GM21515 (cell line): ENCODE measurements around the gene ATG101.

Source experiments
- ATAC-seq: cut with Tn5 transposase; IDR thresholded peaks from one replicate; pipeline ENCODE4 v1.9.1; 2021; ENCODE audit not compliant: unreplicated experiment

Gene ATG101

GRCh38 chr12:52041695-52042123 is 28.1 kb upstream of the ATG101 start:
- ATAC-seq: no peak

DNA sequence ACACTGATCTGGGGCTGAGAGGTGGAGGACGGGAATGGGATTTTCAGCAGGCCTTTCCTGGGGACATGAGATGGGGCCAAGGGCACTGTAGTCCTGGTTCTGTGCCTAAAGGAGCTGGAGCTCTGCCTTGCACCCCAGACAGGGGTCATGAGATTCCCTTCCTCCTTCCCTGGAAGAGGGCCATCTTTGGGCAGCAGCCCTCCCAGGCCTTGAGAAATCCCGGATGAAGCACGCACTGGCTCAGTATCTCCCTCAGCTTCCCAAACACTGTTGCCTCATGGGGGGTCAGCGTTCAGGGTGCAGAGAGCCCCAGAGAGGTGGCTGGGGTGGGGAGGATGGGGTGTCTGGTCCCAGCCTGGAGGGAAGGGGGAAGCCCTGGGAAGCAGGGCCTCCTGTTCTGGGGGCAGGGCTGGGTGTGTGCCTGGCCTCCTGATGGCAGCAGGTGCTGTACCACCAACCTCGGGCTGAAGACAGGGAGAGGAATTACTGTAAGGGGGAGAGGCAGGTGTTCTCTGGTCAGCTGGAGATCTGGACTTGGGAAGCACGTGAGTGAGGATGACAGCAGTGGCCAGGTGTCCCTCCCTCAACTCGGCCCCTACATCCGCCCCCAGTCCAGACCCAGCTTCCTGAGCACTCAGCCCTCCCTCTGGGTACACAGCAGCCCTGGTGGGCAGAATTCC is 26.9 kb upstream of the ATG101 start:
- no peak for ATAC-seq

GRCh38 chr12:52043386-52044212 is 26.2 kb upstream of the ATG101 start:
- no peak for ATAC-seq

DNA sequence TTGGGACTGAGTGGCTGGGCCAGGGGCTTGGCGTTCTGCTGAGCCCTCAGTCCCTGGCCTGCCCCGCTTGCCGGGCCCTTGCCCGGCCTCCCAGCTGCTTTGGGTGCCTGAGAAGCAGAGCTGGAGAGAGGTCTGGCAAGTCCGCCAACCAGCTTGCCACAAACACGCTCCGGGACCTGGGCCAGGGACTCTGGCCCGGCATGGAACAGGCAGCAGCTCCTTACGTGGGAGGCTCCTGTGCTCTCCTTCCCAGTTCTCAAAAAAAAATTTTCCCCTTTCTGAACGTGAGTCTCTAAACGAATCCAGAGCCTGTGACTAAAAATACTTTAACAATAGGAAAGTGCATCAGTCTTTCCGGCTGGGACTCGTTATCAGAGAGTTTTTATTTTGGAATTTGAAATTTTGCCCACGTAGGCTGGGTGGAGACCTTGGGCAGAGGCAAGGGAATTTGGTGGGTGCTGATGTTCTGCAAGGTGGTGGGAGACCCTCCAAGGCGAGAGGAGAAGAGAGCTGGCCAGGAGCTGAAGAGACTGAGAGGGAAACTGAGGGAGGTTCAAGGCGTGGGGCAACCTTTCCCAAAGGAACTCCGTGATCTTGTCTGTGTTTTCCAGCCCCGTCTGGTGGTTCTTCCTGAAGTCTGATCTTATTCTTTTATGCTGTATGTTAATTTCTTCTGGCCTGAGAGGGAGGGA is 25.3 kb upstream of the ATG101 start:
- ATAC-seq: no peak

- ATAC-seq: no peak
Measured at GRCh38 chr12:52045794-52046199, 24.0 kb upstream of the ATG101 start.

- ATAC-seq: no peak
Measured at GRCh38 chr12:52046859-52047258, 22.9 kb upstream of the ATG101 start.

DNA sequence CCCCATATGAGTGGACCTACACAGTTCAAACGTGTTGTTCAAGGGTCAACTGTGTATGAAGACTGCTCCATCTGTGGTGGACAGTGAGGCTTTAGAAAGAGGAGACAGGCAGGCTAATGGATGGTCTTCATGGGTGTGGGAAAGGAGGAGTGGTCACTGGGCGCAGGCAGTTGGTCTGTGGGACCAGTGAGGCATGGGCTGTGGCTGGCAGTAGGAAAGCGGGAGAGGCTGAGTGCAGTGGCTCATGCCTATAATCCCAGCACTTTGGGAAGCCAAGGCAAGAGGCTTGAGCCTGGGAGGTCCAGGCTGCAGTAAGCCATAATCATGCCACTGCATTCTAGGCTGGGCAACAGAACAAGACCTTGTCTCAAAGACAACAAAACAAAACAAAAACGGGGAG is 20.5 kb upstream of the ATG101 start:
- no peak for ATAC-seq

DNA sequence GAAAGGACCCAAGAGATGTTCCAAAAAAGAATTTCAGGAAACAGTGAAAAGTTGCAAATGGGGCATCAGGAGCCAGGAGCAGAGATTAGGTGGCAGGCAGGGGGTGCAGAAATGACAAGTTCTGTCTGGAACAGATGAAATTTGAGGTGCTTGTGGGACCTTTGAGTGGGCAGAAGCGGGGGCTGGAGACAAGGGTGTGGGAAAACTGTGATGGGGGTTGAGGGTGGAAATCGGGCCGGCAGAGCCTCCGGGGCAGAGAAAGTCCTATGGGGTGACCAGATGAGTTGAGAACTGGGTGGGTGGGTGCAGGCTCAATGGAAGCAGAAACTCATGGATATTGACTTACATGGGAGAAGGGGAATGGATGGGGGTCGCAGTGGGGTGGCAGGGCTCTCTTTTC is 20.1 kb upstream of the ATG101 start:
- no peak for ATAC-seq

DNA sequence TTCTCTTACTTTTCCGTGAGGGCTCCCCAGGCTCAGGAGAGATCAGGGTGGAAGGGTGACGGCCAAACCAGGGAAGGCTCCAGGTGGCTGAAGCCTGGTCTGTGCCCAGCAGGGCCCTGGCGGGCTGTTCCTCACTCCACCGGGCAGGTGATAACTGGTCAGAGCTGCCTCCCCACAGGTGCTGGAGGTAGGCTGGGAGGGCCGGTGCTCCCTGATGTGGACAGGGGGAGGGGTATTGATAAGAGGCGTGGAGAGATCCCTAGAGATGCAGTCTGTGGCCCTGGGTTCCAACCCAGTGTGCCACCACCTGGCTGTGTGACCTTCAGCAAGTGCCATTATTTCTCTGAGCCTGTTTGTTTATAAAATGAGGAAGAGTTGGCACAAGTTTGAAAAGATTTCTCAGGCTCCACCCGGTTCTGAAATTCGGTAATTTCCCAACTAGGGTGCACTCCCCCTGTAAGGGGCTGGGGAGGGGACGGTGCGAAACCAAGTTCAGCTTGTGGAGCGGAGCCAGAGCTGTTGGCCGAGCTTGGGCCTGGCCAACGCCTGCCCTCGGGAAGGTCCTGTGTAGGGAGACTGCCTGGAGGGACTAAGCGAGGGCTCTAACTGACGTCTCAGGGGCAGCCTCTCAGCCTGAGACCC is 19.5 kb upstream of the ATG101 start:
- peak; percentile 9 for ATAC-seq

DNA sequence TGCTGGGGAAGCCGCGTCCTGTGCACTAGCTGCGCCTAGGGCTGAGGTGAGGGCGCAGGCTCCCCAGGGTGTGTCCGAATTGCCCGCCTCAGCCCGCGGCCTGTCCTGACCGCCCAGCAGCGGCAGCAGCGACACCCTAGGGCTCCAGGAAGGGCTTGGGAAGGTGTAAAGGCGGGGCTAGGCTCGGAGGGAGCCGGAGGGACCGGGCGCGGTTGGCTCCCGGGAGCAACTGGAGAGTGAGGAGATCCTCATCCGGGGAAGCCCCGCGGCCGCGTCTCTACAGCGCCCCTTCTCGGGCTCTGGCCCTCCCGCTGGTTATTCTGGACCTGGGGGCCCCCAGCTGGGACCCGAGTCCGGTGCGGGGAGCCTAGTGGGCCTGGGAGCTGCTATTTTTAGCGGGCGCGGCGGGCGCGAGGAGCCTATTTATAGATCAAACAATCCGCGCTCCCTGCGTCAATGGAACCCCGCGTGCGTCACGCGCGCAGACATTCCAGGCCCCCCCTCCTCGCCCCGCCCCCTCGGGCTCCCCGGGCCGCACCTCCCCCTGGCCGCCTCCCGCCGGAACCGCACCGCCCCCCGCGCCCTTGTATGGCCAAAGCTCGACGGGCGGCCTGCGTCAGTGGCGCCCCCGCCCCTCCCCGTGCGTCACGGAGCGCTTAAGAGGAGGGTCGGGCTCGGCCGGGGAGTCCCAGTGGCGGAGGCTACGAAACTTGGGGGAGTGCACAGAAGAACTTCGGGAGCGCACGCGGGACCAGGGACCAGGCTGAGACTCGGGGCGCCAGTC is 18.8 kb upstream of the ATG101 start, which contains the start of gene NR4A1:
Gene NR4A1 (plus strand): TSS at position 685 of the 784 bp plus-strand sequence. CDS start 2,887 bp downstream, outside the sequence.
- ATAC-seq: peak; percentile 83

DNA sequence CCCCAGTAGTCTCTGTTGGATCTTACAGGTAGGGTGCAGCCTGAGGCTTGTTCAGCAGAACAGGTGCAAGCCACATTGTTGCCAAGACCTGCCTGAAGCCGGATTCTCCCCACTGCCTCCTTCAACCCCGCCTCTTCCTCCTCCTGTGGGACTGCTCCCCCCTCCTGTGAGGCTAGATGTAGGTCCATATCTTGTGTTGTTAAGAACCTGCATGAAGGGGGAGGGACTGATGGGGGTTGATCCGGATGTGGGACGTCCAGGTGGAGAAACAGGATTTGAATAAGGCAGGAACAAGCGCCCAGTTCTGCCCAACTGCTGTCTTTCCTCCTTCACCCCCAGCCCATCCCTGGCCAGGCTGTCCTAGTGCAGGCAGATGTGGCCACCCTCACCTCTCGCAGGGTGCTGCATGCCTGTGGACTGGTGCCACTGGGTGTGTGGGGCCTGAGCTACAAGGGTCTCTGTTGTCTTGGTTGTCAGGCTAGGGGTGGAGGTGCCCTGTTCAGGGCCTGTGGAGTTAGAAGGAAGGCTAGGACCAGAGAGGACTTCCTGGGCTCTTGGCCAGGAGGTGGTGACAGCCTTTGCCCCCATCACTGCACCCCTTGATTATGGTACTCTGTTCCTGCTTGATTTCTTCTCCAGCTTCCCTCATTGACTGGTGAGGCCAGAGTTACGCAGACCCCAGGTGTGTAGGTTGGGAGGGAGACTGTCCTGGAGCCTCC is 17.2 kb upstream of the ATG101 start:
- no peak for ATAC-seq

GRCh38 chr12:52053536-52054209 is 16.1 kb upstream of the ATG101 start:
- no peak for ATAC-seq

- no peak for ATAC-seq
Measured at GRCh38 chr12:52054231-52054832, 15.4 kb upstream of the ATG101 start.

- ATAC-seq: no peak
Measured at GRCh38 chr12:52054833-52055730, 14.7 kb upstream of the ATG101 start.

DNA sequence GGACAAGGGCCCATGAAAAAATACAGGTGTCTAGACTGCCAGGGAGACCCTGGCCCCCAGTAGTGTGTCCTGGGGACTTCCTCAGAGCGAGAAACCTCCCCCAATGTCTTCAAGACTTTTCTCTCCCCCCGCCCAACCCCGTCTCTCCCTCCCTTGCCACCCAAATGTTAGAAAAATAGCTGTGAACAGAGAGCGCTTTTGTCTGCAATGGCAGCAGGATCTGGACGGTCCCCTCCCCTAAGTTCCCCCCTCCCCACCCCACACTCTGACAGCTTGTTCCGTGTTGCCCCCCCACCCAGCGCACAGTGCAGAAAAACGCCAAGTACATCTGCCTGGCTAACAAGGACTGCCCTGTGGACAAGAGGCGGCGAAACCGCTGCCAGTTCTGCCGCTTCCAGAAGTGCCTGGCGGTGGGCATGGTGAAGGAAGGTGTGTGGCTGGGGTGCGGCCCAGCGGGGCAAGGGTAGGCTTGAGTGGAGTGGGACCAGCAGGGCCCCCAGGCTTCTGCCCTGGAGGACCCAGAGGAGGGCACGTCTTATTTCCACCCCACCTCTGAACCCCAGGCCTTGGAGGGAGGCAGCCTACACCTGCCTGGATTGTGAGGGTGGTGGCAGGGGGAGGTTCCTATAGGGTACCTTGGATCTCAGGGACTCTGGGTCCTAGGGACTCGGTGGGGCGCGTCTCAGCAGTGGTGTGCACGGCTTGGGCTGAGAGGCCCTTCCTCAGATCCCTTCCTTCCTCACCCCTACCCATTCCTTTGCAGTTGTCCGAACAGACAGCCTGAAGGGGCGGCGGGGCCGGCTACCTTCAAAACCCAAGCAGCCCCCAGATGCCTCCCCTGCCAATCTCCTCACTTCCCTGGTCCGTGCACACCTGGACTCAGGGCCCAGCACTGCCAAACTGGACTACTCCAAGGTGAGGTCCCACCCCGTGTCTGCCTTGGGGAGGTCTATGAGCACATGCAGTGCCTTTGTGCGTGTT is 13.8 kb upstream of the ATG101 start:
- no peak for ATAC-seq

DNA sequence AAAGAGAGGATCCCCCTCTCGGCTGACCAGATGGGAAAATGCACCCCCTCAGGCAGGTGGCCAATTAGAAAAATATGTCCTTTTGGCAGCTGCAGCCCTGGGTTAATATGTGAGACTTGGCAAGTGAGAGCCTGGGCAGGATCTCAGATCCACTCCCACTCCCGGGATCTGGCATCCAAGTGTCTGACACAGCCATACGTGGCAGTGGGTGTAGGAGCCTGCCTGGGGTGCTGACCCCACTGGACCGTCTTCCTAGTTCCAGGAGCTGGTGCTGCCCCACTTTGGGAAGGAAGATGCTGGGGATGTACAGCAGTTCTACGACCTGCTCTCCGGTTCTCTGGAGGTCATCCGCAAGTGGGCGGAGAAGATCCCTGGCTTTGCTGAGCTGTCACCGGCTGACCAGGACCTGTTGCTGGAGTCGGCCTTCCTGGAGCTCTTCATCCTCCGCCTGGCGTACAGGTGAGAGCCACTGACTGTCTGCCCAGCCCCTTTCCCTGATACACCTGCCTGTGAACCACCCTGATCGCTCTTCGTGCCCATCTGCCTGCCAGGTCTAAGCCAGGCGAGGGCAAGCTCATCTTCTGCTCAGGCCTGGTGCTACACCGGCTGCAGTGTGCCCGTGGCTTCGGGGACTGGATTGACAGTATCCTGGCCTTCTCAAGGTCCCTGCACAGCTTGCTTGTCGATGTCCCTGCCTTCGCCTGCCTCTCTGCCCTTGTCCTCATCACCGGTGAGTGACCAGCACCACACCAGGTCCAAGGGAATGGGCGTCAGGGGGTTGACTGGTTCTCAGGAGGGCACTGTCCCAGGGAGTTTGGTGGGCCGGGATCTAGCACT is 12.8 kb upstream of the ATG101 start:
- no peak for ATAC-seq
